Stimulated activated CD8-positive, alpha-beta memory T cell treated with anti-CD3 and anti-CD28 coated beads, Interleukin-4, amount 100 ng/mL, for 1 hour (primary cell): ENCODE results near the gene CELF4.
"Not testable (repeated sequence)": the region's sequence is repeated elsewhere in the genome, so short reads cannot be mapped to it uniquely, and the experiment has no call there.

Experiments
- DNase-seq, 2 donors: peaks; one replicate each; pipeline ENCODE4 v3.0.0-alpha.2; 2020; ENCODE audit warnings: low read depth in 2 of 2, low spot score in 1 of 2

The CELF4 gene

DNA sequence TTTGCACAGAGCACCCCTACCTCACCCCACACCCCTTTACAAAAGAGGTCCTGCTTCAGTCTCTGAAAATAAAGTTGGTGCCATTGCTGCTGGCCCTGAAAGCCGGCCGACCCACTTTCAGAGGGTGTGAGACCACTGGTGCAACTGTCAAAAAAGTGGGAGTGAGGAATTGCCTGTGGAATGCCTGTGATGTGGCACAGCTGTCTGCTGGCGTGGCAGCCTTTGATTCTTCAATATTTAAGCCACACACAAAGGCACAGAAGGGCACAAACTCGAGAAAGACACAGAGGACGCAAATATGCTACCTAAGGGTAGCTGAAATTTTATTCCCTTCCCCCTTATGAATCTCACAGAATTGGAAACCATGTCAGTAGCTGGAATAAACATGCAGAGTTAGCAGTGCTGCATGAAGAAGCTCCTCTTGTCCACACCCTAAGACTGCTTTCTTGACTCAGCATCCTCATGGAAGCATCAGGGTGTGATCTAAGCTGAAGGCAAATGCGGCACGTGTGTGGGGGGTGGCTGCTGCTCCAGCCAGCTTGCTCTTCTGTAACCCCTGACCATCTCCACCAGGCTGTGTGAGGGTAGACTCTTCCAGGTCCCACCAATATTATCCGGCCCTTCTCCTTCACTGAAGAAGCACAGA lies 92.3 kb downstream of the CELF4 start:
- DNase-seq = no peak

DNA sequence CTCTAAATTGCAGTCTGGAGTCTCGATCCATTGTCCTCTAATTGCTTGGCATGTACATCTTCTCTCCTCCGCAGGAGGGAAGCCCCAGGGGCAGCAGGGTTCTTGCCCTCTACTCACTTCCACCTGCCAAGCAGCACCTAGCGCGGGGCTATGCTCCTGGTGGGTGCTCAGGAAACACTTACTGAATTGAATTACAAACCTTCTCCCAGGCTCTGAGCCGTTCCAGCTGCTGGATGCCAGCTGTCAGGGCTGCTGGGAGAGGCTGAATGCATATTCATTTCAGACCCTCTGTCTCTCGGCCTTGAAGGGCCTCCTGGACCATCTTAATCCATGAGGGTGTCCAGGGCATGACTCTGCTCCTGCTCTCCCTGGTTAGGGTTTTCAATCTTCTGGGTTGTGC lies 94.0 kb downstream of the CELF4 start:
- no peak for DNase-seq

DNA sequence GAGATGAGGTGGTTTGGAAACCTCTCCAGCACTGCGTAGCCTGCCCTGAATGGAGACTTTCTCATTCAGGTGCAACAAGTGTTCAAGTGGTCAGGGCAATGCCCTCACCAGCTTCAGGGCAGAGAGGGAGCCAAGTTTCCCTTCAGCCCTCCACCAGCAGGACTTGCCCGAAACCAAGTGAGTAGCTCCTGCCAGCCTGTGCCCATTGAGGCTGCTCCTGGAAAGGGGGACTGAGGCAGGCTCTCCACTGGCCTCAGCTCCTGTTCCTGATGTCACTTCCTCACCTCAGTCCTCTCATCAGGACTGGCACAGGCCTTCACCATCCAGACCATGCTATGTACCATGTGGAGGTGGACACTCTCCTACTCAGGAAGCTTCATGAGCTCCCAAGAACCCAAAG lies 94.6 kb downstream of the CELF4 start:
- no peak for DNase-seq

DNA sequence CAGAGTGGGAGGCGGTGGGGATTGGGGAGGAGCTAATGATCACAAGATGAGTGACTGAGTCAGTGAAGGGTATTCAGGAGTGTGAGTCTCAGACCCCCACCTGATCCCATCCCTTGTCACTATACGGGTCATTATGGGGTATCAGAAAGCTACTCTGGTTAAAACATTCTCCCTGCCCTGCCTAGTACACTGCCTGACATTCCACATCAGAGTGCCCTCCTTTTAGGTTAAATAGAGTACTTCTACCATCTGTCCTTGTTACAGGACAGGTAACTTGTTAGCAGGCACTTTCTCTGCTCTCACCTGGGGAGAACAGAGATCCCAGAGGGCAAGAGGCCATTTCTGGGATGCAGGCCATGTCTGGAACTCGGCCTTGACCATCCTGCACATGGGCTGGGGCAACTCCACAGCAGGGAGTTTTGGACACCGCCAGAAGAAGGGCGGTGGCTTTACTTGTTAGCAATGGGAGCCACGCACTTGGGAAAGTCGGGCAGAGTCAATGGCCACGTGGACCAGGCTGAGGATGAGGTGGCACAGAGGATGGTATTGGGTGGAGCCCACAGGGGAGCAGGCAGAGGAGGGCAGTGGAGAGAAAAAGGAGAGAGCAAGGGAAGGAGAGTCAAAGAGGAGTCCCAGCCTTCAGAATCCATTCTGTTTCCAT lies 98.5 kb downstream of the CELF4 start:
- DNase-seq = no peak

DNA sequence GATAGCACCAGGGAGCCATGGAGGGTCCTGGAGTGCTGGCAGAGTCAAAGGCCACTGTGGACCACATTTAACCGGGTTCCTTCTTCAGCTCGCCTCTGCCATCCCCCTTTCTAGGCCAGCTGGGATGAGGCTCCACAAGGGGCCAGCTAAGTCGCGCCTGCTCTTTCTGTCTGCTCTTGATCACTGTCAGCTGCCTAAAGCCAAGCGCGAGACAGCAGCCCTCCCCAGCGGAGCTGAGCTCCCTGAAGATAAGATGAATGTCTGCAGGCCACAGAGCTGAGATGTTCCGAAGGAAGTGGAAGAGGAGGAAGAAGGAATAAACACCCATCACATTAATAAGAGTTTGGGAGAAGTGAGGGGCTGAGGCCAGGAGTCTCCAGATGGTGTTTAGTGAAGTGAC lies 99.6 kb downstream of the CELF4 start:
- no peak for DNase-seq

DNA sequence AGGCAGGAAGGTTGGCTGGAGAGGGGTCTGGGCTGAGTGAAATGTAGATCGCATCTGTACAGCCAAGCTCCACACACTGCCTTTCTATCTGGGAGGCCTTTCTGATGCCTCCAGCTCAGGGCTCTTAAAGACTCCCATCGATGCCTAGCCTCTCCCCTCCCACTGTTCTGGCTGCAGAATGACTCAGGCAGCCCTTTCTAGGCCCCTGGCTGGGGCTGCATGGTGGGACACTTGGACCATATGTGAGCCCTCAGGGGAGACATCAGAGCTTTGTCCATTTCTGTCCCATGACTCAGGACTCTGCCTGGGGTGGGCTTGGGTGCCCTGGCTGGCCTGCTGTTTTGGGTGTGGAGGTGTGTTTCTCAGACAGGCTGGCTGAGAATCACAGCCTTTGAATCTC lies 101.3 kb downstream of the CELF4 start:
- no peak for DNase-seq

DNA sequence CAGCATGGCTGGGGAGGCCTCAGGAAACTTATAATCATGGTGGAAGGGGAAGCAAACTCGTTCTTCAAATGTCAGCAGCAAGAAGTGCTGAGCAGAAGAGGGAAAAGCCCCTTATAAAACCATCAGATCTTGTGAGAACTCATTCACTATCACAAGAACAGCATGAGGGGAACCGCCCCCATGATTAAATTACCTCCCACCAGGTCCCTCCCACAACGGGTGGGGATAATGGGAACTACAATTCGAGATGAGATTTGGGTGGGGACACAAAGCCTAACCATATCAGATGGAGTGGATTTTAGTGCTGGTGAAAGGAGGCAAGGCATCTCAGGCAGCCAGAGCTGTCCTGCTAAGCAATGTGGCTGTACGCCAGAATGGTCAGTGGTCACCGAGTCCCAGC lies 104.3 kb downstream of the CELF4 start:
- DNase-seq = not testable (repeated sequence)

DNA sequence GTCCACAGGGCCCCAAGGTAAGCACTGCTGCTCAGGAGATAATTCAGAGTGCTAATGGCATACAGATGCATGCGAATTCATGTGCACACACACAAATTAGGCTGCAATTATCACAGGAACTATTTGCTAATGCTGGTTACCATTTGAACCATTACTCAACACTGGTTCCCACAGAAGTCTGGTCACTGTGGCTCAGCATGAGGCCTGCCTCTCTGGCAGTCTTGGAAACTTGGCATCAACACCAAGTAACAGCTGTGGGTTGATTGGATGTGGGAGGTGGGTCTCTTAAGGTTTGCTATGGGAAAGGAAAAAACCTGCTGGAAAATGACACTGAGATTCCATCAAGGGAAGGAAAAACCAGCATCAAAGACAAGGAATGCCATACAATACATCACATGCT lies 105.0 kb downstream of the CELF4 start:
- no peak for DNase-seq

DNA sequence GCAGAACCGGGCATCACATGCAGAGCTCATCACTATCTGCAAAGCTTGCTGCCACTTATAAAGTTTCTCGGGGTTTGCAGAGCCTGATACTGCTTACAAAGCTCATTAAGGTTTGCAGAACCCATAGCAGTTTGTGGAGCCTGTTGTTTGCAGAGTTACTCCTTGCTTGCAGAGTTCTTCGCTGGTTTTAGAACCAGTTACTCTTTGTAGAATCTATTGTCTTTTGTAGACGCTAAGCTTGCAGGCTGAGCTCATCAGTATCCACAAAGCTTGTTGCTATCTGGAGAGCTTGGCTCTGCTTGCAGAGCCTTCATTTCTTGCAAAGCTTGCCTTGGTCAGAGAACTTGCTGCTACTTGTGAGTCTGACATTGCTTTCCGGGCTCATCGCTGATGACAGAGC lies 106.9 kb downstream of the CELF4 start:
- no peak for DNase-seq

DNA sequence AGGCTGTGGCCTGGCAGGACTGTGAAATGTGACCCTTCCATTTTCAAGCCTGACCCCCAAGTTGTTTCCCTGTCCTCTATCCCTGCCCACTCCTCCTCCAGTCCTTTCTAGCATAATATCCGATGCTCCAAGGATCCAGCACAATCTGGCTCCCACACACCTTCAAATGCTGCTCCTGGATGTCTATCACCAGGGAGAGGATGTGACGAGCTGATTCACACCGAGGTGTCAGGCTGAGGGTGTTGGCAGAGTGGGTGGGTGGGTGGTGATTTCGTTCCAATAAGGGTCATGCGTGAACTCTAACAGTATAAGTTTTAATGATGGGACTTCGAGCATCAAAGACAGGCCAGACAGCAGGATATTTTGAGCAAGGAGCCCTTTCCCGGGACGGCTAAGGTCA lies 107.8 kb downstream of the CELF4 start:
- DNase-seq = no peak

DNA sequence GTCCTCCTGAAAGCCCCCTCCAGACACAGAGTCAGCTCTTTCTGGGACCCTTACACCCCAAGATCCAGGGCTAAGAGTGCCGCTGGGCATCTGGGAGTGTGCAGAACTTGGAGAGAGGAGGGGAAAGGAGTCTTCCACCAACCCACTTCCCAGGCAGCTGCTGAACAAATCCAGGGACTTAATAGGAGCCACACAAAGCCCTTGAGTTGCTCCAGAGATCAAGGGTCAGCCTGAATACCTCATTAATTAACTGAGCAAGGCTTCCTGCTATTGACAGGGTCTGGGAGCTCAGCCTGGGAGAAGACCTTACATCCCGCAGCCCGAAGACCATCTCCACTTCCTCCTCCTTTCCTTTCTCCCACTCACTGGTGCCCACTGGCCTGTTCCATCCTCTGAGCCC lies 108.3 kb downstream of the CELF4 start:
- no peak for DNase-seq

DNA sequence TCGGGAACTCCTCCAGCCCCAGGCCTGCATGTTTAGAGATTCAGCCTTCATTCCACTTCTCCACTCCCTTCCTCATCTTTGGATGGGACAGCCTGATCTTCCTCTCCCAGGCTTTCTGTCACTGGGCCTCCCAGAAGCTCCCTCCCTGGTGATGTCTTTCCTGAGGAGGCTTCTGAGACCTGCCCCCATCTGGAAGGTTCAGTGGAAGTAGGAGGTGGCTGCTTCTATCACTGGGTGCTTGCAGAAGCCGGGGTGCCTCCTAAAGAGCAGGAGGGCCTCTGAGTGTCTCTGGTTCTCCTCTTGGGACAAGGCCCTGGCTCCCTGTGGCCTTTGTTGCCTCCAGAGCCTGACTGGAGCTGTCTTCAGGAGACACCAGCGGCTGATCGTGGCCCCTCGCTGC lies 108.7 kb downstream of the CELF4 start:
- no peak for DNase-seq

DNA sequence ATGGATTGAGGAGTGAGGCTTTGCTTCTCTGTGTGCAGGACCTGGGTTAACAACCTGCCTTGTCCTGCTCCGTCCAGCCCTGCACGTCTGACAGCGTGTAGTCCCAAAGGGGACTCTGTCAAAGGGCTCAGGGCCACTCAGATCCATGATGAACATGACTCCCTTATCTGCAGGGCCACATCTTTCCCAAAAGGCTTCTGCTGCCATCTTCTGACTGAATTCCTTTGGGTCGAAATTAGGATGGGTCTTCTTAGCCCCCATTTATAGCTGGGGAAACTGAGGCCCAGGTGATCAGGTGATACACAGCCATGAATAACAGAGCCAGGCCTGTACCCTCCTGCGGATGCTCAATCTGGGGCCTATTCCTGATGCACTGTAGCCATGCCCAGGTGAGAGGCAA lies 109.2 kb downstream of the CELF4 start:
- DNase-seq = no peak

DNA sequence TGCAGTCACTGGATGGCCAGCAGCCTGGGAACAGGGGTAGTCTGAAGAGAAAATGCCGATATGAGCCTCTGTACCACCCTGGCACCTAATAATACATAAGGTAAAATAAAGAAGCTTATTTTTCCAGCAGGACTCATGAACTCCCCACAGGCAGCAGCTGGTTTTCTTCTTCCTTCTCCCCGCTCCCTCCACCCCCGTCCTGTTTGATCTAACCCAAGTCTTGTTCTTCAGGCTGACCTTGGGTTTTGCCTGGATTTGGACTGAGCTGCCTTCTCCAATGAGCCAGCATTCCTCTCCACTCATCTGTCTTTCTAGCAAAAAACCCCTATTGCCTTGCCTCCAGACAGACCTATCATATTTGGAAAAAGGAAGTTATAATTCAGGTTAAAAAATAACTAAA lies 111.8 kb downstream of the CELF4 start:
- no peak for DNase-seq

DNA sequence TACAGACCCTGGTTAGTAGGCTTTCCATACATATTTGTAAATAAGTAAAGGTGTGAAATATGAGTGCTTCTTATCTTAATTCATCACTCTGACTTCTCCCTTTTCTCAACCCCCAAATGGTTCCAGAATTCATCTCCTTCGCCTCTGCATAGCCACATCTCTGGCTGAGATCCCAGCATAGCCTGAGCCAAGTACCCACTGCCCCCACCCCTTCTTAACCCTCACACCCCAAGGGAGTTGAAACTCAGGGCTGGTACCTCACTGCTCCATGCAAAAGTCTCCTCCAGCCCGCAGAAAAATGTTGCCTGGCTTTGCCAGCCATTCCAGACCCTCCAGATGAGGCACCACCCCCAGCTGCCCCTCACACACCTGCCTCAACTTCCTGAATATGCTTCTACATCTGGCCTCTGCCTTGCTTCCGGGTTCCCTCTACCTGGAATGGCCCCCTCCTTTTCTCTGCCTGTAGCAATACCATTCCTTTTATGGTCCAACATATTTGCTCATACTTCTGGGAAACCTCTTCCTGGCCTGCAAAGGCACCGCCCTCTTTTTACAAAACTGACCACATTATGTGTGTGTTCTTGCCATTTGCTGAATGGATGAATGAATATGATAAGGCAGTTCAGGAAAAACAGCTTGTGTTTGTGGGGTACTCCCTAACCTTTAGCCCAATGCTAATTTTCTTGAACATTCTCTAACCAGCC lies 112.8 kb downstream of the CELF4 start:
- no peak for DNase-seq

DNA sequence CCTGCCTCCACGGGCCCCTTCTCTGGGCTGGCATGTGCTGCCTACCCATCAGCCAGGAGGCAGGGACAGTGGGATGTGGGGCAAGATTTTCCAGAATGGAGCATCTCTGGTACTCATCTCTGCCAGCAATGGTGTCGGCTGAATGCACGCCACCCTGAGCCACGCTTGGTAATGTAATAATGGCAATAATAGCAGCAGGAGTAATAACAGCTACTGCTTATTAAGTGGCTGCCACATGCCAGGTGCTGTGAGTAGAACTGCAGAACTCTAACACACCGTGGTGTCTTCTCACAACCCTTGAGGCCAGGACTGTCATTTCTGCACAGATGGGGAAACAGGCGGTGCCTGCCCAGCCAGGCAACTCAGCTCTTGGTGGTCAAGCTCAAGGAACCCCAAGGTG lies 113.6 kb downstream of the CELF4 start:
- no peak for DNase-seq

DNA sequence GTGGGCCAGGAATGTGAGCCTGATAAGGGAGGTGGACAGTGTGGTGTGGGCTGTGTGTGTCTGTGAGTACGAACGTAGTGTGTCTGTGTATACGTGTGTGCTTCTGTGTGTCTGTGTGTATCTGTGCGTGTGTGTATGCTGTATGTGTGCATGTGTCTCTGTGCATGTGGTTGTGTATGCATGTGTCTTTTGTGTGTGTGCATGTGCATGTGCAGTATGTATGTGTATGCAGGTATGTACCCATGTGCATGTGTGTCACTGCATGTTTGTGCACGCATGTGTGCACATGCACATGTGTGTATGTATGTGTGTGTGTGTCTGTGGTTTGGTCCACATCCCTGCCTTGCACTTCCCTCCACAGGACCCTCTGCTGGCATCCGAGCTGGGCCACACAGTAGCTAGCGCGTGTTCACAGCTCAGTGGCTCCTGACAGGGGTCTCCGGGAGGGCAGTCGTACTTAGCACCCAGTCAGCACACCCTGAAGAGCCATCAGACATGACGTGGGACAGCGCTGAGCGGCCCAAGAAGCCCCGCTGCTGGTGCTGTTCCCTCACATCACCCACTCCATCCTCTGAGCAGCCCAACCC lies 114.3 kb downstream of the CELF4 start:
- no peak for DNase-seq

DNA sequence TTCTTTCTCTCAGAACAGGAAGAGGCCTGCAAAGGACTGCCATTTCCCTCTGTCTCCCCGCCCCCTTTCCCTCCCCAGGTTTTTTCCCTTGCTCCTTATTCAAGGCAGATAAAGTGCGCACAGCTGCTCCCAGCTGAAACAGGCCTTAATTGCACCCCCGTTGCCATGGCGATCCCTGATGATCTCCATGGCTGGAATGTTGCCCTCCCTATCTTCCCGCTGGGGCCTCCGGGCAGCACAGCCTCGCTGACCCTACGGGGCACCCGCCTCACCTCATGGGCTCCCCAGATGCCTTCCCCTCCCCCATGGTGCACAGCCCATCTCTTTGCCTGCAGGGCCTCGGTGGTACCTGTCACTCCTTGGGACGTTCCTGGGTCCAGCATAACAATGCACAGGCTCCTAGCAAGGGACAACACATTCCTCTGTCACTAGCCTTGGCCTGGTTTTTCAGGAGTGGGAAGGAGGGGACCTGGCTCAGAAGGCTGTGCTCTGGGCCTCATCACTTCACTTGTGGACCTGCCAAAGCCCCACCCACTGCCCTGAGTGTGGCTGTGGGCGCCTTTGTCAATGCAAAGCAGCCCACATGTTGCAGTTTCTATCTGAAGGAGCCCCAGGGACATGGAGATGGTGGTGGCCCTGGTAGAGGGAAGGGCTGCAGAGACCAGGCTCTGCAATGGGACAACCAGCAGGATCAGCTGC lies 115.0 kb downstream of the CELF4 start:
- DNase-seq = no peak

DNA sequence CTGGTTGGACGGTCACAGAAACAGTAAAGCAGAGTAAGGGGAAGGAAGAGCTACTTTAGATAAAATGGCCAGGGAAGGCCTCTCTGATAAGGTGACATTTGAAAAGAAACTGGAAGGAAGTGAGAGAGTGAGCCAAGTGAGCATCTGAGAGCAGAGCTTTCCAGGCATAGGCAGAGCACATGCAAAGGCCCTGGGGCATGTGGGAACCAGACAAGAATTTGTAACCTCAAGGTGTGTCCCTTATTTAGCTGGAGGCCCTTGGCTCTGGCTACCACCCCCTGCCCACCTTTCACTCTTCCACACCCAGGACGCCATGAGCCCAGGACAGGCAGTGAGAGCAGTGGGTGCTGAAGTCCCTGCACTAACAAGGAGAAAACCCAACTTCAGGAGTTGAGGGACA lies 116.0 kb downstream of the CELF4 start:
- DNase-seq = no peak

DNA sequence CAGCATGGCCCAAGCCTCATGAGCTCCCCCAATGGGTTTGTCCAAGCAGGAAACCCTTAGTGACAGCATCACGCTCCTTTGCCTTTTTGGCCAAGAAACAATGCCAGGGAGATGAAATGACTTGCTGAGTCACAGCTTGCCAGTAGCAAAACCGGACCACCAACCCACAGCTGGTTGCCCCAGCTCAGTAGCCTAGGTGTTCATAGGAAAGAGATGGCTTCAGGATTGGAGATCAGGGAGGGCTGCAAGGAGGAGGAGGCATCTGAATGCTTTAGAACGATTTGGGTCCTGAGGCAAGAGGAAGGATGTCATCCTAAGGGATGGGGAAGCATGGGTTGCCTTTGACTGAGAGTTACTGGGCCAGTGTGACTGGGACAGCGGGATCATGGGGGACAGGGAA lies 116.7 kb downstream of the CELF4 start:
- no peak for DNase-seq

DNA sequence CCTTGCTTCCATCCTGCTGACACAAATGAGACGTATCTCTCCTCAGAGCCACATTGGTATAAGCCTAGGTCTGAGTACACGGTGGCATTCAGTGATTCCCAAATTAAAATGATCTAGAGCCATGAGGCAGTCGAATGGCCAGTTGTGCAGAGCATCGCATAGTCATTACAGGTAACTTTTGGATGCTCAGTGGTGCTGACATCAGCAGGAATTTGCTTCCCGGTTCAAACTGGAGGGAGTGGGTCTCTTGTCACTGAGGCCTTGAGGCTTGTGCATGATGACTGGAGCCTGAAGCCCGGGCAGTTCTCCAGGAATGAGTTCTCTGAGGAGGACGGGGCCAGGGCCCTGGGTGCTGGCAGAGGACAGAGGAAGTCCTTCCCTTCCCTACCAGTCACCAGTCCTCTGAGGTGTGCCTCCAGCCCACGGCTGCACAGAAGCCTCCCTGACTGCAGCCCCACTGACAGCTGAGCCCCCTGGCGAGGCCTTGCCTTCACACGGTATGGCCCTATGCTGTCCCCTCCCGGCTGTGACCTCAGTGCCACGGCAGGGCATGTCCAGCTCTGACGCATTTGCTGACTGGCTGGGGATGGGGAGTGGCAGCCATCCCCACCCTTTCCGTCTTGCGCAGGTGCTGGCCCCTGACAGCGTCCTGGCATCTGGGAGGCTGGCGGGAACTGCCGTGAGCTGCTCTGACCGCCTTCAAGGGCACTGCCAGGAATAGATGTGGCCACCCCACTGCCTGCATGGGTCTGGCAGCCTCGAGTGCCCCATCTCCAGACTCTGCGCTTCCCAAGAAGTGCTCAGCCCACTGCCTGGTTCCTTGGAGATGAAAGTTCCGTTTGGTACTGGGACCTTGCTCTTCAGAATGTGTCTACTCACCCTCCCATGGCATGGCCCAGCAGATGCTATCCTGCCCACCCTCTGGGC lies 117.4 kb downstream of the CELF4 start:
- DNase-seq = no peak
